Left lung (tissue), 10 donors: Measurements from ENCODE around the gene TNIK. TPM values are rescaled to one million over a fixed set of nuclear protein-coding genes. Genes with fewer than 3 reads are reported as not detected.

Experiments used
- ATAC-seq: fragments of 200-7000 bp; cut with Tn5 transposase; one replicate; pipeline ENCODE4 v1.9.1; 2020; ENCODE audit warnings: moderate library complexity
- DNase-seq, 4 donors: peaks; one replicate each; pipeline ENCODE4 v3.0.0-alpha.2; 2013 to 2020
- H3K27ac ChIP-seq, 2 donors: fragments of 200-600 bp; sonication (generic) in 1 of 2; one replicate each; pipeline versions ENCODE4 v1.5.0 to v1.8.0; 2020 to 2021
- H3K27me3 ChIP-seq, 2 donors: fragments of 200-600 bp; sonication (generic) in 1 of 2; one replicate each; pipeline versions ENCODE4 v1.5.0 to v1.8.0; 2020 to 2021
- H3K36me3 ChIP-seq, 2 donors: fragments of 200-600 bp; sonication (generic) in 1 of 2; one replicate each; pipeline versions ENCODE4 v1.5.0 to v1.8.0; 2020 to 2021
- H3K4me1 ChIP-seq, 2 donors: fragments of 200-600 bp; one replicate each; pipeline ENCODE4 v1.8.0; 2021
- H3K4me3 ChIP-seq, 2 donors: fragments of 200-600 bp; sonication (generic) in 1 of 2; one replicate each; pipeline versions ENCODE4 v1.5.0 to v1.8.0; 2020 to 2021; ENCODE audit warnings: mild to moderate bottlenecking in 1 of 2
- H3K9me3 ChIP-seq, 2 donors: fragments of 200-600 bp; sonication (generic) in 1 of 2; one replicate each; pipeline versions ENCODE4 v1.5.0 to v1.8.0; 2020 to 2021
- intact Hi-C, 2 donors: fragments of 100-400 bp; cut with DNase I; formaldehyde crosslinking; loops; one replicate each; pipeline versions ENCODE4 v1.11.2 to v1.14.2; 2022
- polyA plus RNA-seq, 6 donors: library from polyadenylated mRNA; unstranded; fragments of 120-200 nt; gene quantifications; one replicate each; pipeline ENCODE4 v1.2.1, GENCODE V29; 2013; ENCODE audit not compliant: insufficient read length in 6 of 6
- total RNA-seq, 2 donors: library from RNA; stranded (reverse); fragmentation: NEBNext Ultra II Directional; extraction: Animal tissue kit (Norgen Biotek cat#: 25700); gene quantifications; one replicate each; pipeline ENCODE4 v1.2.1, GENCODE V29; 2021
- TF ChIP-seq, protein P1 (sequence below), 2 donors: fragments of 200-600 bp; sonication (generic) in 1 of 2; IDR thresholded peaks; one replicate each; pipeline versions ENCODE4 v1.5.0 to v1.8.0; 2021; ENCODE audit warnings: antibody characterized with exemption in 2 of 2
- donor health status: DM: no; HTN: yes; CAD: no.
- donor health status: DM: no; HTN: no; CAD: no.

The TNIK gene
- total and polyA plus RNA-seq, 8 donors, result 14.8 to 42.0 (median 17.4) TPM

DNA sequence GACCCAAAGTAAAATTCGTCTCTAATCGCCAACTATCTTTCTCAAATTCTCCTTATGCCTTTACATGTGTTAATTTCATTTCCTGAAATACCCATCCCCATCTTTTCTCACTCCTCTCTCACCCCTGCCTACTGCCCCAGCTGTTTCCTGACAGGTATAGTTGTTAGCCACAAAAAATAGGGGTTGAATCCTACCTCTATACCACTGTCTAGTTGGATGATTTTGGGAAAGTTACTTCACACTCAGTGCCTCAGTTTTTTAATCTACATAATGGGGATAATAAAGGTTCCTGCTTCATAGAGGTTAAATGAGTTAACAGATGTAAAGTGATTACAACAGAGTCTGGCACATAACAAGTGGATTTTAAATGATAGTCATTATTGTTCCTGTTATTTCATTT, 189.7 kb downstream of the TNIK start:
- Histone ChIP-seq H3K4me3 (no peak overlapping the region), H3K4me1 (peaks cover 0 to 13% of the 10 kb centered on the region in 2 donors), H3K9me3 (no peaks in the 10 kb centered on the region), H3K36me3 (no peaks in the 10 kb centered on the region), H3K27ac (no peak overlapping the region), H3K27me3 (no peaks in the 10 kb centered on the region)
- TF ChIP-seq, protein P1, sequence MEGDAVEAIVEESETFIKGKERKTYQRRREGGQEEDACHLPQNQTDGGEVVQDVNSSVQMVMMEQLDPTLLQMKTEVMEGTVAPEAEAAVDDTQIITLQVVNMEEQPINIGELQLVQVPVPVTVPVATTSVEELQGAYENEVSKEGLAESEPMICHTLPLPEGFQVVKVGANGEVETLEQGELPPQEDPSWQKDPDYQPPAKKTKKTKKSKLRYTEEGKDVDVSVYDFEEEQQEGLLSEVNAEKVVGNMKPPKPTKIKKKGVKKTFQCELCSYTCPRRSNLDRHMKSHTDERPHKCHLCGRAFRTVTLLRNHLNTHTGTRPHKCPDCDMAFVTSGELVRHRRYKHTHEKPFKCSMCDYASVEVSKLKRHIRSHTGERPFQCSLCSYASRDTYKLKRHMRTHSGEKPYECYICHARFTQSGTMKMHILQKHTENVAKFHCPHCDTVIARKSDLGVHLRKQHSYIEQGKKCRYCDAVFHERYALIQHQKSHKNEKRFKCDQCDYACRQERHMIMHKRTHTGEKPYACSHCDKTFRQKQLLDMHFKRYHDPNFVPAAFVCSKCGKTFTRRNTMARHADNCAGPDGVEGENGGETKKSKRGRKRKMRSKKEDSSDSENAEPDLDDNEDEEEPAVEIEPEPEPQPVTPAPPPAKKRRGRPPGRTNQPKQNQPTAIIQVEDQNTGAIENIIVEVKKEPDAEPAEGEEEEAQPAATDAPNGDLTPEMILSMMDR (IDR thresholded peaks at IDR 0.05), result no peak
- no peak for ATAC-seq
- intact Hi-C loops, result no loop called here
- no peak for DNase-seq

DNA sequence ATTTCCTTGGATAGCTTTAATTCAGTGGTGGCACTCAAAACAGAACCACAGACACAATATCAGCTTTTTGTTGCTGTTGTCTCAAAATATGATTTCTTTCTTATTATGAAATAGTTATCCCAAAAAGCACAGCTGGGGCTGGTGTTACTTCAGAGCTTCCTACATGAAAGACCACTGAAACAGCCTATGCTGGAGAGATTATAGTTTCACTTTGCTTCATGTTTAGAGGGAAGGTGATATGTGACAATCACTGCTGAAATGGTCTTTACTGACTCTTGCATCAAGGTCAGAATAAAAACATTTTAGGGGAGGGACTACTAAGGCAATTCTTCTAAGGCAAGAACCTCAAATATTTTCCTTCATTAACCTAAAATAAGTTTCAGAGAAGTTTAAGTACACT, 190.7 kb downstream of the TNIK start:
- Histone ChIP-seq H3K27ac (no peak overlapping the region), H3K4me3 (no peak overlapping the region), H3K9me3 (no peaks in the 10 kb centered on the region), H3K36me3 (no peaks in the 10 kb centered on the region), H3K4me1 (peaks cover 0 to 13% of the 10 kb centered on the region in 2 donors), H3K27me3 (no peaks in the 10 kb centered on the region)
- intact Hi-C loops, result no loop called here
- no peak for ATAC-seq
- peak in 1 of 4 donors; percentile 54 for DNase-seq
- TF ChIP-seq, protein P1 (IDR thresholded peaks at IDR 0.05), result no peak

DNA sequence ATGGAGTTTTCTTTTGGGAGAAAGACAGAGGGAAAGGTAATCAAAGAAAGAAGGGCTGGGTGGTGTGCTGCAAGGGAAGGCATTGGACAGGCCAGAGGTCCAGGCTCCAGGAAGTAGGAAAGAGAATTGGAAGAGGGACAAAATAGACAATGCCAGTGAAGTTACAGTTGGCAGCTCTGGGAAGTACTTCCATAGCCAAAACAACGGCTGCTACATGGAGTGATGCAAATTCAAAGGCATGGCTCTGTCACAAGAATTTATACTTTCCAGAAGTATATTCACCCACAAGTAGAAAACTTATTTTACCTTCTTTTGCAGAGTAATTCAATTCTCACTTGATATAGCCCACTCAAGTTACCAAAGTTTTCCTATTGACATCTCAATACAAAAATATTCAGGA, 191.5 kb downstream of the TNIK start:
- intact Hi-C loops, result no loop called here
- no peaks in the 10 kb centered on the region for H3K36me3 ChIP-seq
- TF ChIP-seq, protein P1 (IDR thresholded peaks at IDR 0.05), result no peak

DNA sequence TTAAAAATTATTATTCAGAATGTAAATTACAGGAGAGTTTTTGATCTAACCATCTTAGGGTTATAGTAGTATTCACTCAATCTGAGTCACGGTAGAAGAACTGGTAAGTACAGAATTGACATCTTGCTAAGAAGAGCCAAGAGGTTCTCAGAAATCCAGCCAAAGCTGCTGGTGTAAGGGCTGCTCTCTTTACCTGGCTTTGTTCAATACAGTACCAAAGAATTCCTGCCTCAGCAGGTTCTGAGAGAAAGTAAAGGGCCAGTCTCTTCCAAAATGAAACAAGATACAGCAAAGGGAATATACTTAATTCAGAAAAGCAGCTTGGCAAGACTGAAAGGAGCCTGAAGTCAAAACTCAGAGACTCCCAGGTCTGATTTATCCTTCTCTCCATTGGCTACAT, 193.1 kb downstream of the TNIK start:
- intact Hi-C loops, result no loop called here
- TF ChIP-seq, protein P1 (IDR thresholded peaks at IDR 0.05), result no peak
- Histone ChIP-seq H3K27me3 (no peaks in the 10 kb centered on the region), H3K36me3 (no peaks in the 10 kb centered on the region), H3K9me3 (no peaks in the 10 kb centered on the region), H3K4me1 (peaks cover 0 to 13% of the 10 kb centered on the region in 2 donors), H3K27ac (no peak overlapping the region), H3K4me3 (no peak overlapping the region)
- ATAC-seq (peak; percentile 78), DNase-seq (no peak)

More for the DNA sequence above, 191.5 kb downstream of the TNIK start:
- H3K9me3 ChIP-seq, result no peaks in the 10 kb centered on the region
- no peak overlapping the region for H3K4me3 ChIP-seq
- no peak overlapping the region for H3K27ac ChIP-seq
- ATAC-seq (no peak), DNase-seq (no peak)
- peaks cover 0 to 13% of the 10 kb centered on the region in 2 donors for H3K4me1 ChIP-seq
- H3K27me3 ChIP-seq, result no peaks in the 10 kb centered on the region

DNA sequence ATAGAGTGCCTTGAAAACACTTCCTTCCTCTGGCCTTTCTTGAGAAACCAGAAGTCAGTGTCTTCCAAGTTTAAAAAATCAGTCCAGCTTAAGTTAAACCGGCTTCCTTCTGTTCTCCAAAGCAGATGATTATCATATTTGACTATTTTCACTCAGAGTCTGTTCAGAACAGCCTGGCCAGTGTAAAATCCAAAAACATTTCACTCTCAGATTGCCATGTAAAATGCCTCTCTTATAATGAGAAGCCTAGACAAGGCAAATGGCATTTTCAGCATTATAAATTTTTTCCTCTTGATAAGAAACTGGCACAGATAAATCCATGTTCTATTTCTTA, 193.5 kb downstream of the TNIK start:
- intact Hi-C loops, result no loop called here
- no peak for DNase-seq
- TF ChIP-seq, protein P1 (IDR thresholded peaks at IDR 0.05), result no peak
- Histone ChIP-seq H3K27me3 (no peaks in the 10 kb centered on the region), H3K4me3 (no peak overlapping the region), H3K4me1 (peaks cover 0 to 16% of the 10 kb centered on the region in 2 donors), H3K36me3 (no peaks in the 10 kb centered on the region), H3K9me3 (no peaks in the 10 kb centered on the region), H3K27ac (peak overlapping the region in 1 of 2 donors; percentile 46)
- ATAC-seq, result no peak
